Glomerular endothelial cell (primary cell): ENCODE measurements around the gene FAM32A. TPM values are rescaled to one million over a fixed set of nuclear protein-coding genes. Genes with fewer than 3 reads are reported as not detected.

Experiments
- DNase-seq: peaks from one replicate; pipeline ENCODE4 v3.0.0-alpha.2; 2011; ENCODE audit warnings: low read depth, low spot score; ENCODE audit errors: extremely low read depth
- total RNA-seq: library from RNA; depleted of rRNA; stranded (reverse); fragments of >200 nt; gene quantifications from 2 replicates; pipeline ENCODE4 v1.2.3, GENCODE V29; 2015

Gene FAM32A
- total RNA-seq, result 108 and 142 TPM in 2 replicates

- DNase-seq, result peak; percentile 88
Measured at GRCh38 chr19:16185123-16185767, at the start of gene FAM32A. Gene FAM32A (plus strand): TSS chr19:16185410. CDS start chr19:16185443, 33 bp downstream.

GRCh38 chr19:16135430-16136127 is 49.6 kb upstream of the FAM32A start:
- no peak for DNase-seq

- DNase-seq, result no peak
Measured at GRCh38 chr19:16136185-16136999, 48.8 kb upstream of the FAM32A start.

- DNase-seq, result no peak
Measured at GRCh38 chr19:16139752-16140151, 45.5 kb upstream of the FAM32A start.

GRCh38 chr19:16141043-16141442 is 44.2 kb upstream of the FAM32A start:
- no peak for DNase-seq

GRCh38 chr19:16142032-16142580 is 43.1 kb upstream of the FAM32A start:
- no peak for DNase-seq

- no peak for DNase-seq
Measured at GRCh38 chr19:16143399-16144215, 41.6 kb upstream of the FAM32A start, which contains the start of gene HSH2D. Gene HSH2D (plus strand): TSS chr19:16143685. CDS start chr19:16148751, 5,066 bp downstream.

GRCh38 chr19:16144216-16144581 is 41.0 kb upstream of the FAM32A start:
- DNase-seq, result no peak

- no peak for DNase-seq
Measured at GRCh38 chr19:16146112-16146511, 39.1 kb upstream of the FAM32A start.

GRCh38 chr19:16148443-16149229 is 36.6 kb upstream of the FAM32A start:
- DNase-seq, result no peak

- DNase-seq, result no peak
Measured at GRCh38 chr19:16153582-16154336, 31.5 kb upstream of the FAM32A start.

- no peak for DNase-seq
Measured at GRCh38 chr19:16154557-16154956, 30.7 kb upstream of the FAM32A start.

- DNase-seq, result no peak
Measured at GRCh38 chr19:16155128-16155527, 30.1 kb upstream of the FAM32A start.

- DNase-seq, result no peak
Measured at GRCh38 chr19:16156904-16157303, 28.3 kb upstream of the FAM32A start.

GRCh38 chr19:16157601-16158000 is 27.6 kb upstream of the FAM32A start:
- DNase-seq, result no peak

GRCh38 chr19:16159655-16160054 is 25.6 kb upstream of the FAM32A start:
- no peak for DNase-seq

- DNase-seq, result no peak
Measured at GRCh38 chr19:16160445-16160942, 24.7 kb upstream of the FAM32A start.

GRCh38 chr19:16160943-16161560 is 24.2 kb upstream of the FAM32A start:
- DNase-seq, result no peak
